H9 (cell line): Measurements from ENCODE around the gene SYF2. TPM values are rescaled to one million over a fixed set of nuclear protein-coding genes. Genes with fewer than 3 reads are reported as not detected.
"Not testable (repeated sequence)": the region's sequence is repeated elsewhere in the genome, so short reads cannot be mapped to it uniquely, and the experiment has no call there.

Experiments used
- DNase-seq: peaks from one replicate; pipeline ENCODE4 v3.0.0-alpha.2; 2017
- H2AFZ ChIP-seq: one replicate; pipeline ENCODE4 v1.6.1; 2013; ENCODE audit warnings: mild to moderate bottlenecking, low read length, control low read depth, moderate library complexity
- H2AK5ac ChIP-seq: 2 replicates; pipeline ENCODE4 v1.6.1; 2013; ENCODE audit warnings: low read length, control low read depth, mixed read lengths; ENCODE audit not compliant: insufficient read length
- H2BK120ac ChIP-seq: one replicate; pipeline ENCODE4 v1.6.1; 2013; ENCODE audit warnings: low read depth, mild to moderate bottlenecking, low read length, control low read depth, inconsistent platforms; ENCODE audit not compliant: poor library complexity, severe bottlenecking
- H2BK12ac ChIP-seq: 2 replicates; pipeline ENCODE4 v1.6.1; 2013; ENCODE audit warnings: low read length, control low read depth, mixed read lengths, low read depth; ENCODE audit not compliant: insufficient read length
- H2BK15ac ChIP-seq: 2 replicates; pipeline ENCODE4 v1.6.1; 2013; ENCODE audit warnings: low read depth, low read length, control low read depth
- H2BK20ac ChIP-seq: one replicate; pipeline ENCODE4 v1.6.1; 2013; ENCODE audit warnings: low read depth, mild to moderate bottlenecking, low read length, control low read depth, inconsistent platforms; ENCODE audit not compliant: poor library complexity, severe bottlenecking
- H2BK5ac ChIP-seq: 2 replicates; pipeline ENCODE4 v1.6.1; 2013; ENCODE audit warnings: low read length, control low read depth, mixed read lengths; ENCODE audit not compliant: insufficient read length
- H3K14ac ChIP-seq: 2 replicates; pipeline ENCODE4 v1.6.1; 2013; ENCODE audit warnings: low read length, control low read depth; ENCODE audit not compliant: insufficient read depth
- H3K18ac ChIP-seq: 2 replicates; pipeline ENCODE4 v1.6.1; 2013; ENCODE audit warnings: low read depth, mild to moderate bottlenecking, mixed read lengths, low read length, control low read depth; ENCODE audit not compliant: insufficient read length
- H3K23ac ChIP-seq: 2 replicates; pipeline ENCODE4 v1.6.1; 2013; ENCODE audit warnings: low read length, control low read depth, mixed read lengths, low read depth; ENCODE audit not compliant: insufficient read length
- H3K23me2 ChIP-seq: 2 replicates; pipeline ENCODE4 v1.6.1; 2013; ENCODE audit warnings: low read depth, mild to moderate bottlenecking, mixed read lengths, low read length, control low read depth; ENCODE audit not compliant: insufficient read length, poor library complexity, severe bottlenecking
- H3K27ac ChIP-seq: 2 replicates; pipeline ENCODE4 v1.5.1; 2013; ENCODE audit warnings: low read length, control low read depth, mixed read lengths, low read depth; ENCODE audit not compliant: insufficient read length
- H3K27me3 ChIP-seq: 2 replicates; pipeline ENCODE4 v1.6.1; 2013; ENCODE audit warnings: low read length, control low read depth, inconsistent platforms; ENCODE audit not compliant: insufficient read depth
- H3K4ac ChIP-seq: 2 replicates; pipeline ENCODE4 v1.6.1; 2013; ENCODE audit warnings: low read depth, mild to moderate bottlenecking, control low read depth, inconsistent platforms, low read length, moderate library complexity
- H3K4me1 ChIP-seq: 2 replicates; pipeline ENCODE4 v1.6.1; 2013; ENCODE audit warnings: low read length, control low read depth, inconsistent platforms; ENCODE audit not compliant: insufficient read depth
- H3K4me2 ChIP-seq: 2 replicates; pipeline ENCODE4 v1.6.1; 2013; ENCODE audit warnings: low read length, control low read depth, mixed read lengths; ENCODE audit not compliant: insufficient read length, insufficient read depth
- H3K56ac ChIP-seq: 2 replicates; pipeline ENCODE4 v1.6.1; 2013; ENCODE audit warnings: low read depth, mild to moderate bottlenecking, mixed read lengths, low read length, control low read depth; ENCODE audit not compliant: insufficient read length
- H3K79me1 ChIP-seq: 2 replicates; pipeline ENCODE4 v1.6.1; 2013; ENCODE audit warnings: low read depth, mild to moderate bottlenecking, moderate library complexity, low read length, control low read depth, inconsistent platforms; ENCODE audit not compliant: insufficient read depth, poor library complexity, severe bottlenecking
- H3K79me2 ChIP-seq: 2 replicates; pipeline ENCODE4 v1.6.1; 2013; ENCODE audit warnings: low read length, control low read depth, inconsistent platforms; ENCODE audit not compliant: insufficient read depth
- H3K9ac ChIP-seq: 2 replicates; pipeline ENCODE4 v1.6.1; 2013; ENCODE audit warnings: low read length, control low read depth, mixed read lengths; ENCODE audit not compliant: insufficient read length; ENCODE audit errors: extremely low read depth
- H3K9me3 ChIP-seq: one replicate; pipeline ENCODE4 v1.6.1; 2013; ENCODE audit warnings: low read depth, low read length, inconsistent platforms; ENCODE audit not compliant: control insufficient read depth
- H3T11ph ChIP-seq: one replicate; pipeline ENCODE4 v1.6.1; 2013; ENCODE audit warnings: mild to moderate bottlenecking, low read length, control low read depth, inconsistent platforms
- H4K20me1 ChIP-seq: one replicate; pipeline ENCODE4 v1.6.1; 2013; ENCODE audit not compliant: control insufficient read depth, insufficient read length, insufficient read depth
- H4K5ac ChIP-seq: 2 replicates; pipeline ENCODE4 v1.6.1; 2013; ENCODE audit warnings: low read depth, mild to moderate bottlenecking, mixed read lengths, low read length, control low read depth; ENCODE audit not compliant: insufficient read length
- H4K8ac ChIP-seq: replicated peaks from 2 replicates; pipeline ENCODE4 v1.6.1; 2013; ENCODE audit warnings: low read length, control low read depth, mixed read lengths, low read depth; ENCODE audit not compliant: insufficient read length
- H4K91ac ChIP-seq: 2 replicates; pipeline ENCODE4 v1.6.1; 2013; ENCODE audit warnings: low read depth, mild to moderate bottlenecking, moderate library complexity, mixed read lengths, low read length, control low read depth; ENCODE audit not compliant: insufficient read length
- H3K27ac Mint-ChIP-seq, 3 experiments: 2 replicates in 2 of 3; 3 replicates in 1 of 3; pipeline ENCODE4 v1.8.0; 2020 to 2021; ENCODE audit warnings: mixed read lengths in 3 of 3, mild to moderate bottlenecking in 1 of 3, moderate library complexity in 1 of 3
- H3K27me3 Mint-ChIP-seq: 2 replicates; pipeline ENCODE4 v1.8.0; 2021; ENCODE audit warnings: low read depth, mild to moderate bottlenecking, moderate library complexity, mixed read lengths
- H3K36me3 Mint-ChIP-seq, 3 experiments: 2 replicates in 2 of 3; 3 replicates in 1 of 3; pipeline ENCODE4 v1.8.0; 2020 to 2021; ENCODE audit warnings: low read depth in 3 of 3, mixed read lengths in 3 of 3; ENCODE audit not compliant: insufficient read depth in 1 of 3
- H3K4me1 Mint-ChIP-seq, 2 experiments: 2 replicates each; pipeline ENCODE4 v1.8.0; 2020; ENCODE audit warnings: mixed read lengths in 2 of 2
- H3K4me3 Mint-ChIP-seq, 2 experiments: 2 replicates in 1 of 2; 3 replicates in 1 of 2; pipeline ENCODE4 v1.8.0; 2020 to 2021; ENCODE audit warnings: mild to moderate bottlenecking in 2 of 2, mixed read lengths in 2 of 2, moderate library complexity in 1 of 2
- H3K9me3 Mint-ChIP-seq, 2 experiments: 2 replicates in 1 of 2; 3 replicates in 1 of 2; pipeline ENCODE4 v1.8.0; 2020; ENCODE audit warnings: mild to moderate bottlenecking in 2 of 2, mixed read lengths in 2 of 2, moderate library complexity in 1 of 2
- CTCF ChIP-seq: fragments of 200-600 bp; sonication (generic); conservative IDR thresholded peaks from 3 replicates; pipeline ENCODE4 v1.8.0; 2021; ENCODE audit warnings: antibody characterized with exemption, mild to moderate bottlenecking
- WGBS: extraction: QIAGEN DNeasy Blood & Tissue Kit; methylation state at CpG from one replicate; pipeline ENCODE4 v1.1.7; 2013; ENCODE audit warnings: missing lambda C conversion rate, low lambda C conversion rate, mixed read lengths; ENCODE audit not compliant: insufficient read length; ENCODE audit errors: extremely low coverage; 5-methylcytosine and 5-hydroxymethylcytosine counted together
- total RNA-seq: library from RNA; stranded (reverse); gene quantifications from 2 replicates; pipeline ENCODE4 v1.2.1, GENCODE V29; 2021

Gene SYF2
- total RNA-seq, 1 experiment from 2014 or later = 36.5 TPM

GRCh38 chr1:25259813-25260212 lies 27.5 kb upstream of the SYF2 start:
- not testable (repeated sequence) for H2BK12ac ChIP-seq, H3K9ac ChIP-seq, H4K91ac ChIP-seq, H2AK5ac ChIP-seq, H3K79me1 ChIP-seq, H2AFZ ChIP-seq, H3K27me3 ChIP-seq, H3K4me1 ChIP-seq, H3K18ac ChIP-seq, H3K9me3 Mint-ChIP-seq, H3K4me2 ChIP-seq, H3K27me3 Mint-ChIP-seq, H3K4ac ChIP-seq, H2BK15ac ChIP-seq, H3K23me2 ChIP-seq, H2BK120ac ChIP-seq, H2BK5ac ChIP-seq, H3K79me2 ChIP-seq, H3K27ac ChIP-seq, H3K9me3 ChIP-seq, H4K5ac ChIP-seq, H3T11ph ChIP-seq, H2BK20ac ChIP-seq, H4K20me1 ChIP-seq, H3K14ac ChIP-seq, H3K23ac ChIP-seq, H3K4me3 Mint-ChIP-seq, H4K8ac ChIP-seq, H3K56ac ChIP-seq, DNase-seq, H3K27ac Mint-ChIP-seq
- WGBS = no CpG with 5 or more reads among the region's 7 CpGs
- TF ChIP-seq CTCF = 0 out of 3 replicates have a peak, but pooled peaks have one; percentile 10
- Mint-ChIP-seq H3K4me1 (peaks cover 21 to 24% of the 10 kb centered on the region in 2 experiments), H3K36me3 (peaks cover 0 to 15% (median 13%) of the 10 kb centered on the region in 3 experiments; a peak in 4 of 7 replicates)
